Loucy (cell line): ENCODE measurements around the gene CDC42BPA.

ENCODE experiments used
- EZH2phosphoT487 ChIP-seq: fragments of 200-600 bp; IDR thresholded peaks from 2 replicates; pipeline ENCODE4 v1.6.1; 2018; ENCODE audit warnings: antibody characterized with exemption, mild to moderate bottlenecking, moderate library complexity, borderline replicate concordance
- TF ChIP-seq, protein P1 (sequence below): fragments of 200-600 bp; sonication (generic); conservative IDR thresholded peaks from 2 replicates; pipeline ENCODE4 v1.5.1; 2014; ENCODE audit warnings: mild to moderate bottlenecking, antibody characterized with exemption, low read length

DNA sequence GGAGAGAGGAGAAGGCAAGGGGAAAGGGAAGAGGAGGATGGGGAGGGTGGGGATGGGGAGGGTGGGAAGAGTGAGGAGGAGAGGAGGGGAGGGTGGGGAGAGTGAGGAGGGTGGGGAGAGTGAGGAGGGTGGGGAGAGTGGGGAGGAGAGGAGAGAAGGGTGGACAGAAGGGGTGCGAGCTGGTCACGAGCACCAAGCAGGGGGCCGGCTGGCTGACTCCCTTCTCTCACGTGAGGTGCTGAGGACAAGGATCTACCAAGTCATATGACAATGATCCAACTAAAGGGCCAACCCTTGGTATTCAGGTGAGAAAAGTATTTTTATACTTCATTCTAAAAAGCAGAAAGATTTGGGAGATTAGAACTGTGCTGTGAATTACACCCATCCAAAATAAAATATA lies 326.4 kb downstream of the CDC42BPA start:
- TF ChIP-seq, protein P1, sequence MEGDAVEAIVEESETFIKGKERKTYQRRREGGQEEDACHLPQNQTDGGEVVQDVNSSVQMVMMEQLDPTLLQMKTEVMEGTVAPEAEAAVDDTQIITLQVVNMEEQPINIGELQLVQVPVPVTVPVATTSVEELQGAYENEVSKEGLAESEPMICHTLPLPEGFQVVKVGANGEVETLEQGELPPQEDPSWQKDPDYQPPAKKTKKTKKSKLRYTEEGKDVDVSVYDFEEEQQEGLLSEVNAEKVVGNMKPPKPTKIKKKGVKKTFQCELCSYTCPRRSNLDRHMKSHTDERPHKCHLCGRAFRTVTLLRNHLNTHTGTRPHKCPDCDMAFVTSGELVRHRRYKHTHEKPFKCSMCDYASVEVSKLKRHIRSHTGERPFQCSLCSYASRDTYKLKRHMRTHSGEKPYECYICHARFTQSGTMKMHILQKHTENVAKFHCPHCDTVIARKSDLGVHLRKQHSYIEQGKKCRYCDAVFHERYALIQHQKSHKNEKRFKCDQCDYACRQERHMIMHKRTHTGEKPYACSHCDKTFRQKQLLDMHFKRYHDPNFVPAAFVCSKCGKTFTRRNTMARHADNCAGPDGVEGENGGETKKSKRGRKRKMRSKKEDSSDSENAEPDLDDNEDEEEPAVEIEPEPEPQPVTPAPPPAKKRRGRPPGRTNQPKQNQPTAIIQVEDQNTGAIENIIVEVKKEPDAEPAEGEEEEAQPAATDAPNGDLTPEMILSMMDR = no peak
- TF ChIP-seq EZH2phosphoT487 = no peak
